Muscle layer of colon (tissue), 2 donors: ENCODE measurements around the gene MTREX.

Experiments
- H3K27ac ChIP-seq: one replicate; pipeline ENCODE4 v1.7.0; 2013; ENCODE audit warnings: low read depth, mild to moderate bottlenecking, low read length, moderate library complexity
- H3K27me3 ChIP-seq, 2 donors: one replicate each; pipeline ENCODE4 v1.7.0; 2013; ENCODE audit warnings: low read length in 2 of 2, mild to moderate bottlenecking in 2 of 2; ENCODE audit not compliant: insufficient read depth in 2 of 2, control insufficient read depth in 1 of 2
- H3K36me3 ChIP-seq: one replicate; pipeline ENCODE4 v1.7.0; 2013; ENCODE audit warnings: mild to moderate bottlenecking, low read length; ENCODE audit not compliant: insufficient read depth
- H3K4me1 ChIP-seq: one replicate; pipeline ENCODE4 v1.7.0; 2013; ENCODE audit warnings: mild to moderate bottlenecking, low read length; ENCODE audit not compliant: insufficient read depth
- H3K4me3 ChIP-seq, 2 donors: one replicate each; pipeline ENCODE4 v1.7.0; 2013; ENCODE audit warnings: low read length in 2 of 2, low read depth in 1 of 2, mild to moderate bottlenecking in 1 of 2, moderate library complexity in 1 of 2
- H3K9ac ChIP-seq: one replicate; pipeline ENCODE4 v1.7.0; 2013; ENCODE audit warnings: low read length
- H3K9me3 ChIP-seq: one replicate; pipeline ENCODE4 v1.7.0; 2013; ENCODE audit warnings: mild to moderate bottlenecking, low read length
- donor health status: abdominal sarcoma.
- donor health status: Adenocarcinoma of cecum.

MTREX gene

GRCh38 chr5:55327281-55327680, 19.5 kb downstream of the MTREX start:
- H3K27ac ChIP-seq, result no peak overlapping the region
- H3K4me3 ChIP-seq, result no peak overlapping the region
- no peaks in the 10 kb centered on the region for H3K4me1 ChIP-seq
- H3K9ac ChIP-seq, result no peak overlapping the region
- no peaks in the 10 kb centered on the region for H3K27me3 ChIP-seq
- H3K9me3 ChIP-seq, result no peaks in the 10 kb centered on the region
- peaks cover 8% of the 10 kb centered on the region for H3K36me3 ChIP-seq

- Histone ChIP-seq H3K27ac (no peak overlapping the region), H3K4me1 (no peaks in the 10 kb centered on the region), H3K9me3 (no peaks in the 10 kb centered on the region), H3K27me3 (no peaks in the 10 kb centered on the region), H3K36me3 (peaks cover 8% of the 10 kb centered on the region), H3K9ac (no peak overlapping the region), H3K4me3 (no peak overlapping the region)
These were observed 23.5 kb downstream of the MTREX start for GRCh38 chr5:55331321-55331720.

GRCh38 chr5:55333017-55333416, 25.2 kb downstream of the MTREX start:
- Histone ChIP-seq H3K27ac (no peak overlapping the region), H3K4me1 (peaks cover 5% of the 10 kb centered on the region), H3K36me3 (peaks cover 8% of the 10 kb centered on the region), H3K4me3 (no peak overlapping the region), H3K9ac (no peak overlapping the region), H3K27me3 (no peaks in the 10 kb centered on the region), H3K9me3 (no peaks in the 10 kb centered on the region)

- Histone ChIP-seq H3K27me3 (no peaks in the 10 kb centered on the region), H3K27ac (no peak overlapping the region), H3K4me1 (peaks cover 5% of the 10 kb centered on the region), H3K36me3 (peaks cover 4% of the 10 kb centered on the region), H3K4me3 (no peak overlapping the region), H3K9ac (no peak overlapping the region), H3K9me3 (no peaks in the 10 kb centered on the region)
These were observed 26.0 kb downstream of the MTREX start for GRCh38 chr5:55333811-55334210.

- H3K36me3 ChIP-seq, result no peaks in the 10 kb centered on the region
- H3K9me3 ChIP-seq, result no peaks in the 10 kb centered on the region
- H3K27me3 ChIP-seq, result no peaks in the 10 kb centered on the region
- H3K27ac ChIP-seq, result no peak overlapping the region
- peaks cover 7% of the 10 kb centered on the region for H3K4me1 ChIP-seq
- H3K4me3 ChIP-seq, result no peak overlapping the region
- H3K9ac ChIP-seq, result no peak overlapping the region
These were observed 30.4 kb downstream of the MTREX start for GRCh38 chr5:55338092-55338613.

- H3K27me3 ChIP-seq, result no peaks in the 10 kb centered on the region
- H3K4me3 ChIP-seq, result no peak overlapping the region
- H3K9ac ChIP-seq, result no peak overlapping the region
- no peak overlapping the region for H3K27ac ChIP-seq
- H3K9me3 ChIP-seq, result no peaks in the 10 kb centered on the region
- H3K4me1 ChIP-seq, result peaks cover 14% of the 10 kb centered on the region
- no peaks in the 10 kb centered on the region for H3K36me3 ChIP-seq
These were observed 31.0 kb downstream of the MTREX start for GRCh38 chr5:55338810-55339243.

GRCh38 chr5:55343107-55343506, 35.3 kb downstream of the MTREX start:
- H3K36me3 ChIP-seq, result peaks cover 25% of the 10 kb centered on the region
- H3K4me1 ChIP-seq, result peaks cover 14% of the 10 kb centered on the region
- no peak overlapping the region for H3K9ac ChIP-seq
- H3K4me3 ChIP-seq, result no peak overlapping the region
- no peaks in the 10 kb centered on the region for H3K27me3 ChIP-seq
- H3K27ac ChIP-seq, result no peak overlapping the region
- H3K9me3 ChIP-seq, result no peaks in the 10 kb centered on the region

GRCh38 chr5:55343609-55344008, 35.8 kb downstream of the MTREX start:
- Histone ChIP-seq H3K27ac (no peak overlapping the region), H3K27me3 (no peaks in the 10 kb centered on the region), H3K4me3 (no peak overlapping the region), H3K4me1 (peaks cover 14% of the 10 kb centered on the region), H3K36me3 (peaks cover 28% of the 10 kb centered on the region), H3K9me3 (no peaks in the 10 kb centered on the region), H3K9ac (no peak overlapping the region)

GRCh38 chr5:55344392-55344992, 36.7 kb downstream of the MTREX start:
- Histone ChIP-seq H3K9ac (no peak overlapping the region), H3K4me3 (no peak overlapping the region), H3K4me1 (peaks cover 14% of the 10 kb centered on the region), H3K9me3 (no peaks in the 10 kb centered on the region), H3K36me3 (peaks cover 33% of the 10 kb centered on the region), H3K27ac (no peak overlapping the region), H3K27me3 (no peaks in the 10 kb centered on the region)

GRCh38 chr5:55345327-55345726, 37.5 kb downstream of the MTREX start:
- no peaks in the 10 kb centered on the region for H3K9me3 ChIP-seq
- H3K27ac ChIP-seq, result no peak overlapping the region

GRCh38 chr5:55347786-55348185, 40.0 kb downstream of the MTREX start:
- no peak overlapping the region for H3K4me3 ChIP-seq
- H3K27me3 ChIP-seq, result no peaks in the 10 kb centered on the region
- H3K9ac ChIP-seq, result no peak overlapping the region
- H3K36me3 ChIP-seq, result peaks cover 45% of the 10 kb centered on the region
- peaks cover 14% of the 10 kb centered on the region for H3K4me1 ChIP-seq
- H3K27ac ChIP-seq, result no peak overlapping the region
- no peaks in the 10 kb centered on the region for H3K9me3 ChIP-seq

More at GRCh38 chr5:55345327-55345726, 37.5 kb downstream of the MTREX start:
- Histone ChIP-seq H3K27me3 (no peaks in the 10 kb centered on the region), H3K4me1 (peaks cover 14% of the 10 kb centered on the region), H3K9ac (no peak overlapping the region), H3K36me3 (peaks cover 41% of the 10 kb centered on the region), H3K4me3 (no peak overlapping the region)

GRCh38 chr5:55350754-55351153, 43.0 kb downstream of the MTREX start:
- Histone ChIP-seq H3K27ac (no peak overlapping the region), H3K9ac (no peak overlapping the region), H3K4me1 (no peaks in the 10 kb centered on the region), H3K27me3 (no peaks in the 10 kb centered on the region), H3K36me3 (peaks cover 71% of the 10 kb centered on the region), H3K4me3 (no peak overlapping the region), H3K9me3 (no peaks in the 10 kb centered on the region)
